ENCODE data around the gene C6orf52.

Gene C6orf52

GRCh38 chr6:10643201-10643651 is 51.2 kb downstream of the C6orf52 start:
- DNase-seq: no peak

DNA sequence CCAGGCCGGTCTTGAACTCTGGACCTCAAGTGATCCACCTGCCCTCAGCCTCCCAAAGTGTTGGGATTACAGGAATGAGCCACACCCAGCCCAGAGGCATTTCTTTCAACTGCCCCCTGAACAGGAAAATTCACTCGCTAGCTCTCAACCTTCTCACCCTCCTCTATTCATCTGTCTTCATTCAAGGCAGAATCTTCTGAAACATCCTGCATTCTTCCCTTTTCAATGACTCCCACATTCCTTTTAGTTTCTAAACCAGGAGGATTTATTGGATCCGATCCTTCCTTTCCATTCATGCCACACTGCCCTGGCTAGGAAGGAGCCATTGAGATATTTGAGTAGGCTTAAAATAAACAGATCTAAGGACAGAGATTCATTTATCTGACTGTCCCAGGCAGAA is 52.9 kb downstream of the C6orf52 start:
- DNase-seq: no peak

DNA sequence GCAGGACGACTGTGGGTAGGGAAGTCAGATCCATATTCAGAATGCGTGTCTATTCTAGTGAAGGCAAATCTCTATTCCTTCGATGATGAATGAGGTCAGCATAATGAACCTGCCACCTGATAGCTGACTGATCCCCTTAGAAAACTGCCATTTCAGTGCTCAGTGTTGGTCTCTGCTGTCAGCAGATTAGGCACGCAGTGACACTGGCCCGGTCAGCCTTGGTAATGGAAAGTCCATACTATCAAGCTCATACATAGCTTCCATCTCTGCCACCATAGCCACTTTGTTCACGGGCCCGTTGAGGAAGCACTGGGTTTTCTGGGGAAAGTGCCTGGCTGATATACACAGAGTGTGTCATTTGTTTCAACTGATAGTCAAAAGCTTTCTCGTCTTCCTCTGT is 54.0 kb downstream of the C6orf52 start:
- DNase-seq: no peak

- DNase-seq: no peak
Observed at GRCh38 chr6:10633216-10633615, 61.2 kb downstream of the C6orf52 start.

GRCh38 chr6:10630178-10630577 is 64.2 kb downstream of the C6orf52 start:
- no peak for DNase-seq

GRCh38 chr6:10627800-10628199 is 66.6 kb downstream of the C6orf52 start:
- no peak for DNase-seq

- no peak for DNase-seq
Observed at GRCh38 chr6:10626154-10626741, 68.2 kb downstream of the C6orf52 start.

- no peak for DNase-seq
Observed at GRCh38 chr6:10624836-10625235, 69.6 kb downstream of the C6orf52 start.

DNA sequence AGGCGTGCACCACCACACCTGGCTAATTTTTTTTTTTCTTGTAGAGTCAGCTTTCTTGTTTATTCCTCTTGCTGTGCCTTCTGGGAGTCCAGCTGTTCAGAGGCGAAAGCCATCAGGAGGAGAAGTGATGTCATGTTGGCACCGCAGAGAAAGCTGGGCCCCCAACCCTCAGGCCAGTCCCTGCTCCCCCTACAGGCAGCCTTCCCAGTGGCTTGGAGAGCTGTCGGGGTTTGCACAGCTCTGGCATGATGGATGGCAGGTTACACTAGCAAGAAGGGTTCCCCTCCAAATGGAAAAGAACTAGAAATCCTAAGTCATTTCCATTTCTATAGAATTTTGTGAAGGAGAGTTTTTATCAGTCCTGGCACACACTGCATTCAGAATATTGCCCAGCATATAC is 72.6 kb downstream of the C6orf52 start:
- no peak for DNase-seq

All from activated effector memory CD4-positive, alpha-beta T cell treated with anti-CD3 and anti-CD28 coated beads, Interleukin-2, amount 50 U/mL, for 16 hours (primary cell).